IMR-90 (cell line): ENCODE results near the gene NOC2L. TPM values are rescaled to one million over a fixed set of nuclear protein-coding genes. Genes with fewer than 3 reads are reported as not detected.
A peak's percentile ranks its signal among the peaks of the same experiment; 100 is the strongest.

Source experiments
- ATAC-seq: fragments of 200-7000 bp; cut with Tn5 transposase; 2 replicates; pipeline ENCODE4 v1.9.1; 2020; ENCODE audit warnings: low read depth, mild to moderate bottlenecking, moderate library complexity
- BruUV-seq: library from RNA; stranded (reverse); fragments of 400-500 nt; replicated peaks from 2 replicates; lab custom pipeline; 2021; lab: Mats Ljungman, UMichigan
- CTCF ChIA-PET: fragments of 300-600 bp; formaldehyde crosslinking; extraction: SDS; loops from one replicate; lab custom pipeline; 2021; ENCODE audit warnings: antibody characterized with exemption; lab: Yijun Ruan, JAX
- POLR2A ChIA-PET: fragments of 300-600 bp; sonication (Branson Sonifier 250); formaldehyde crosslinking; loops from one replicate; lab custom pipeline; 2022; ENCODE audit warnings: antibody characterized with exemption; ENCODE audit not compliant: unreplicated experiment; lab: Charles Lee
- DNase-seq: peaks from one replicate; pipeline ENCODE4 v3.0.0; 2013
- H2AFZ ChIP-seq: replicated peaks from 2 replicates; pipeline ENCODE3; 2013; ENCODE audit warnings: low read length, mild to moderate bottlenecking; ENCODE audit not compliant: poor library complexity
- H2AK5ac ChIP-seq: 2 replicates; pipeline ENCODE4 v1.6.1; 2013; ENCODE audit warnings: low read depth, low read length, inconsistent platforms
- H2AK9ac ChIP-seq: replicated peaks from 2 replicates; pipeline ENCODE3; 2013; ENCODE audit warnings: mild to moderate bottlenecking, low read depth, low read length, moderate library complexity; ENCODE audit not compliant: poor library complexity
- H2BK120ac ChIP-seq: 2 replicates; pipeline ENCODE4 v1.6.1; 2013; ENCODE audit warnings: low read depth, low read length, inconsistent platforms
- H2BK15ac ChIP-seq: 3 replicates; pipeline ENCODE4 v1.6.1; 2013; ENCODE audit warnings: low read depth, low read length, inconsistent platforms
- H2BK20ac ChIP-seq: 2 replicates; pipeline ENCODE4 v1.6.1; 2013; ENCODE audit warnings: low read depth, mild to moderate bottlenecking, inconsistent platforms, low read length, moderate library complexity
- H2BK5ac ChIP-seq: 2 replicates; pipeline ENCODE4 v1.6.1; 2013; ENCODE audit warnings: mild to moderate bottlenecking, low read depth, low read length, inconsistent platforms; ENCODE audit not compliant: poor library complexity, severe bottlenecking
- H3K14ac ChIP-seq: replicated peaks from 2 replicates; pipeline ENCODE4 v1.6.1; 2013; ENCODE audit warnings: low read depth, low read length, inconsistent platforms
- H3K18ac ChIP-seq: 2 replicates; pipeline ENCODE4 v1.6.1; 2013; ENCODE audit warnings: low read depth, low read length, control low read depth
- H3K23ac ChIP-seq: 2 replicates; pipeline ENCODE4 v1.6.1; 2013; ENCODE audit warnings: low read depth, low read length, inconsistent platforms
- H3K27ac ChIP-seq: 2 replicates; pipeline ENCODE4 v1.5.1; 2013; ENCODE audit warnings: mild to moderate bottlenecking, control low read depth, low read length; ENCODE audit not compliant: insufficient read depth
- H3K27me3 ChIP-seq: 2 replicates; pipeline ENCODE4 v1.6.1; 2013; ENCODE audit warnings: low read length; ENCODE audit not compliant: control insufficient read depth, insufficient read depth
- H3K36me3 ChIP-seq: 2 replicates; pipeline ENCODE4 v1.6.1; 2013; ENCODE audit warnings: low read length, mixed read lengths; ENCODE audit not compliant: control insufficient read depth, insufficient read depth
- H3K4ac ChIP-seq: 2 replicates; pipeline ENCODE4 v1.6.1; 2013; ENCODE audit warnings: low read depth, low read length, inconsistent platforms
- H3K4me1 ChIP-seq: 2 replicates; pipeline ENCODE4 v1.6.1; 2013; ENCODE audit warnings: low read length, mixed read lengths; ENCODE audit not compliant: control insufficient read depth, insufficient read depth
- H3K4me2 ChIP-seq: 2 replicates; pipeline ENCODE4 v1.6.1; 2013; ENCODE audit warnings: low read depth, mild to moderate bottlenecking, control low read depth, low read length, moderate library complexity
- H3K4me3 ChIP-seq: 2 replicates; pipeline ENCODE4 v1.5.1; 2013; ENCODE audit warnings: low read depth, mild to moderate bottlenecking, control low read depth, low read length, moderate library complexity; ENCODE audit not compliant: insufficient read depth
- H3K56ac ChIP-seq: 2 replicates; pipeline ENCODE4 v1.6.1; 2013; ENCODE audit warnings: low read length, inconsistent platforms; ENCODE audit not compliant: insufficient read depth; ENCODE audit errors: extremely low read depth
- H3K79me1 ChIP-seq, 2 experiments: 2 replicates each; pipeline ENCODE4 v1.6.1; 2013; ENCODE audit warnings: low read length in 2 of 2, inconsistent platforms in 1 of 2, low read depth in 1 of 2
- H3K9ac ChIP-seq: 2 replicates; pipeline ENCODE4 v1.6.1; 2013; ENCODE audit warnings: low read depth, low read length, control low read depth
- H3K9me1 ChIP-seq: 2 replicates; pipeline ENCODE4 v1.6.1; 2013; ENCODE audit warnings: low read length, inconsistent platforms; ENCODE audit not compliant: insufficient read depth
- H3K9me3 ChIP-seq: 2 replicates; pipeline ENCODE4 v1.6.1; 2013; ENCODE audit warnings: low read length; ENCODE audit not compliant: control insufficient read depth, insufficient read depth
- H4K20me1 ChIP-seq: 2 replicates; pipeline ENCODE4 v1.6.1; 2013; ENCODE audit warnings: low read length, inconsistent platforms; ENCODE audit not compliant: insufficient read depth
- H4K5ac ChIP-seq: 2 replicates; pipeline ENCODE4 v1.6.1; 2013; ENCODE audit warnings: mild to moderate bottlenecking, low read depth, low read length, control low read depth
- H4K8ac ChIP-seq, 2 experiments: 2 replicates each; pipeline ENCODE4 v1.6.1; 2013; ENCODE audit warnings: low read depth in 2 of 2, low read length in 2 of 2, control low read depth in 1 of 2, inconsistent platforms in 1 of 2
- H4K91ac ChIP-seq: 2 replicates; pipeline ENCODE4 v1.6.1; 2013; ENCODE audit warnings: low read depth, low read length, inconsistent platforms; ENCODE audit not compliant: insufficient read depth
- BHLHE40 ChIP-seq: fragments of 150-350 bp; IDR thresholded peaks from 2 replicates; pipeline ENCODE4 v1.6.1; 2016; ENCODE audit warnings: mild to moderate bottlenecking, low read depth, low read length
- CHD1 ChIP-seq: IDR thresholded peaks from 2 replicates; pipeline ENCODE4 v1.6.1; 2012; ENCODE audit warnings: low read depth, low read length, improper control_type of control experiment
- CTCF ChIP-seq: conservative IDR thresholded peaks from 2 replicates; pipeline ENCODE4 v1.5.1; 2012; ENCODE audit warnings: mild to moderate bottlenecking, low read depth, low read length, improper control_type of control experiment
- MAZ ChIP-seq: IDR thresholded peaks from 2 replicates; pipeline ENCODE4 v1.6.1; 2012; ENCODE audit warnings: low read depth, mild to moderate bottlenecking, low read length, improper control_type of control experiment, moderate library complexity, borderline replicate concordance
- NFE2L2 ChIP-seq: fragments of 150-350 bp; IDR thresholded peaks from 2 replicates; pipeline ENCODE4 v1.6.1; 2016; ENCODE audit warnings: low read depth, mild to moderate bottlenecking, low read length
- POLR2A ChIP-seq: IDR thresholded peaks from 2 replicates; pipeline ENCODE4 v1.6.1; 2012; ENCODE audit warnings: mild to moderate bottlenecking, low read depth, low read length
- RCOR1 ChIP-seq: IDR thresholded peaks from 2 replicates; pipeline ENCODE4 v1.6.1; 2012; ENCODE audit warnings: mild to moderate bottlenecking, low read length, improper control_type of control experiment; ENCODE audit not compliant: insufficient replicate concordance
- WGBS, 2 experiments: methylation state at CpG; one replicate each; pipeline versions ENCODE4 v1.1.5 to v1.1.7; 2013; ENCODE audit warnings: missing lambda C conversion rate in 2 of 2; ENCODE audit not compliant: insufficient read length in 1 of 2; ENCODE audit errors: extremely low coverage in 2 of 2; 5-methylcytosine and 5-hydroxymethylcytosine counted together
- dilution Hi-C: fragments of 300-500 bp; cut with HindIII; formaldehyde crosslinking; loops from one replicate; pipeline ENCODE4 v1.14.3; 2018; ENCODE audit warnings: low sequenced_read_pairs; ENCODE audit not compliant: unreplicated experiment
- in situ Hi-C: fragments of 300-500 bp; cut with MboI; formaldehyde crosslinking; loops from 3 replicates; pipeline ENCODE4 v1.14.3; 2019; ENCODE audit warnings: low sequenced_read_pairs, inconsistent platforms, mixed read lengths
- intact Hi-C: fragments of 100-400 bp; cut with micrococcal nuclease; formaldehyde crosslinking; loops from 2 replicates; pipeline ENCODE4 v1.10.0; 2022
- polyA plus RNA-seq, 3 experiments: library from polyadenylated mRNA; depleted of rRNA; stranded (reverse); fragments of >200 nt; gene quantifications; 2 replicates each; pipeline ENCODE4 v1.2.3, GENCODE V29; 2012; ENCODE audit warnings: low replicate concordance in 1 of 3
- total RNA-seq: library from RNA; depleted of rRNA; stranded (reverse); fragments of >200 nt; gene quantifications from 2 replicates; pipeline ENCODE4 v1.2.3, GENCODE V29; 2012

Gene NOC2L
- total and polyA plus RNA-seq, 2 of the 4 experiments (the other 2 are of a cell fraction) = 74.2 to 106 TPM

GRCh38 chr1:998995-999724 lies 40.1 kb upstream of the NOC2L start:
- Histone ChIP-seq H2BK15ac (no peak overlapping the region), H3K27me3 (no peaks in the 10 kb centered on the region), H4K91ac (no peak overlapping the region; the same call in 1 of the 2 replicates), H3K4me1 (peaks cover 4% of the 10 kb centered on the region; the same call in 1 of the 2 replicates), H2AK5ac (peak overlapping the region; percentile 85), H2BK5ac (no peak overlapping the region), H3K23ac (peak overlapping the region; percentile 85), H3K9me3 (no peaks in the 10 kb centered on the region), H2AK9ac (peak overlapping the region; percentile 91), H4K5ac (no peak overlapping the region), H3K4me2 (peak overlapping the region; percentile 86), H3K9ac (peak overlapping the region; percentile 71), H3K4me3 (peak overlapping the region; percentile 59), H4K8ac (peak overlapping the region in 1 of 2 experiments; percentile 42; a peak in 1 of 4 replicates), H4K20me1 (peaks cover 9% of the 10 kb centered on the region; the same call in 1 of the 2 replicates), H3K79me1 (peaks cover 9 to 35% of the 10 kb centered on the region in 2 experiments; a peak in 3 of 4 replicates), H2BK20ac (no peak overlapping the region), H3K14ac (peak overlapping the region; percentile 63; the same call in 1 of the 2 replicates), H2AFZ (peak overlapping the region; percentile 89), H3K4ac (peak overlapping the region; percentile 72), H2BK120ac (no peak overlapping the region), H3K9me1 (no peaks in the 10 kb centered on the region), H3K27ac (peak overlapping the region; percentile 59; the same call in 1 of the 2 replicates), H3K18ac (0 out of 2 replicates have a peak overlapping the region, but pooled peaks have one; percentile 32), H3K36me3 (no peaks in the 10 kb centered on the region), H3K56ac (no peak overlapping the region)
- TF ChIP-seq MAZ (peak; percentile 20; the same call in 1 of the 2 replicates), CHD1 (peak; percentile 76; the same call in 1 of the 2 replicates), RCOR1 (no peak), CTCF (peak; percentile 23; the same call in 1 of the 2 replicates), NFE2L2 (no peak), BHLHE40 (peak; percentile 32; the same call in 1 of the 2 replicates), POLR2A (0 out of 2 replicates have a peak, but pooled peaks have one; percentile 2)
- POLR2A ChIA-PET = interaction anchor here (0.6 kb wide), 1 partner anchor 33 kb away, joined by 3 read pairs; no protein-coding TSS in a partner anchor
- dilution Hi-C loops (no loop called here), in situ Hi-C loops (no loop called here), intact Hi-C loops (no loop called here)
- WGBS, 2 experiments = 1% methylated on average over 27 of the region's 86 CpGs; no CpG with 5 or more reads in 1 of the 2 experiments
- no TSS peak for BruUV-seq
- DNase-seq = peak; percentile 21
- peak; percentile 2; the same call in 1 of the 2 replicates for ATAC-seq
- CTCF ChIA-PET = interaction anchor here (0.7 to 0.8 kb wide), 2 partner anchors 14 to 15 kb away, joined by 4 read pairs; no protein-coding TSS in a partner anchor
